ENCODE measurements around the gene GOLGA2.
"Not testable (repeated sequence)": the region's sequence is repeated elsewhere in the genome, so short reads cannot be mapped to it uniquely, and the experiment has no call there.

GOLGA2 gene

GRCh38 chr9:128242124-128242523, 33.7 kb downstream of the GOLGA2 start:
- DNase-seq, result no peak

GRCh38 chr9:128233817-128234406, 41.9 kb downstream of the GOLGA2 start:
- no peak for DNase-seq

GRCh38 chr9:128232528-128233428, 43.0 kb downstream of the GOLGA2 start:
- DNase-seq, result no peak

GRCh38 chr9:128231638-128232527, 43.9 kb downstream of the GOLGA2 start:
- no peak for DNase-seq

- not testable (repeated sequence) for DNase-seq
Observed at GRCh38 chr9:128230897-128231296, 44.9 kb downstream of the GOLGA2 start.

- DNase-seq, result no peak
Observed at GRCh38 chr9:128226412-128226801, 49.4 kb downstream of the GOLGA2 start.

- no peak for DNase-seq
Observed at GRCh38 chr9:128225770-128226411, 49.9 kb downstream of the GOLGA2 start.

GRCh38 chr9:128224877-128225276, 50.9 kb downstream of the GOLGA2 start:
- no peak for DNase-seq

- no peak for DNase-seq
Observed at GRCh38 chr9:128222880-128223670, 52.7 kb downstream of the GOLGA2 start.

GRCh38 chr9:128222026-128222425, 53.8 kb downstream of the GOLGA2 start:
- DNase-seq, result no peak

GRCh38 chr9:128219831-128220230, 56.0 kb downstream of the GOLGA2 start:
- DNase-seq, result no peak

GRCh38 chr9:128218518-128219389, 57.1 kb downstream of the GOLGA2 start:
- peak; percentile 84 for DNase-seq

GRCh38 chr9:128218172-128218517, 57.7 kb downstream of the GOLGA2 start:
- no peak for DNase-seq

GRCh38 chr9:128216781-128217553, 58.8 kb downstream of the GOLGA2 start:
- DNase-seq, result no peak

GRCh38 chr9:128215491-128216409, 60.1 kb downstream of the GOLGA2 start:
- DNase-seq, result no peak

GRCh38 chr9:128214571-128215490, 61.0 kb downstream of the GOLGA2 start:
- no peak for DNase-seq

GRCh38 chr9:128213746-128214497, 61.9 kb downstream of the GOLGA2 start:
- no peak for DNase-seq

Data from activated gamma-delta T cell treated with Interleukin-2 at 50 U/mL for 16 hours (primary cell).